GM12892 (cell line): ENCODE data around the gene LLGL2.

Experiments used
- POLR2A ChIP-seq: IDR thresholded peaks from 2 replicates; pipeline ENCODE4 v1.6.1; 2011; ENCODE audit warnings: low read depth, low read length, control low read depth
- POLR2AphosphoS5 ChIP-seq: IDR thresholded peaks from 2 replicates; pipeline ENCODE4 v1.6.1; 2011; ENCODE audit warnings: low read depth, low read length, control low read depth

DNA sequence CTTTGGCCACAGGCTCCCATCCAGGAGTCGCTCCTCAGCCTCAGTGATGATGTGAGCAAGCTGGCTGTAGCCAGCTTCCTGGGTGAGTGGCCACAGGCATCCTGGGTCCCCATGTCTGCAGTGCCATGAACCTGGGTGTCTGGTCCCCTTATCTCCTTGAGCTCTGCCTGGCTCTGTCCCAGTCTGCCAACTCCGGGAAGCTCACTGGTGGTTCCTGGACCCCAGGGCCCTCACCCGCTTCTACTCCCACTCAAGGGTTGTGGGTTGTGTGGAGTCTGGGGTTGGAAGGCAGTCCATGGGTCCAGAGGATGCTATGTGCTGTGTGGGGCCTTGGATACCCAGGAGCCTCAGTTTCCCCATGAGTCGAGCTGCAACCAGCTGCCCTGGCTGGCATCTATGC lies 96.0 kb downstream of the LLGL2 start:
- TF ChIP-seq POLR2AphosphoS5 (no peak), POLR2A (no peak)
